GM11168 (cell line): ENCODE results near the gene TM9SF4.
"Not testable (repeated sequence)": the region's sequence is repeated elsewhere in the genome, so short reads cannot be mapped to it uniquely, and the experiment has no call there.

Source experiments
- in situ Hi-C: fragments of 300-500 bp; cut with MboI; formaldehyde crosslinking; loops from one replicate; pipeline ENCODE4 v1.12.0; 2022; ENCODE audit warnings: low sequenced_read_pairs; ENCODE audit not compliant: unreplicated experiment

TM9SF4 gene

GRCh38 chr20:32088759-32089158 is 20.8 kb upstream of the TM9SF4 start:
- in situ Hi-C loops: no loop called here

- in situ Hi-C loops: loop anchor here (10.0 kb wide), 2 partner anchors 65 to 265 kb away; no protein-coding TSS in a partner anchor
Observed at GRCh38 chr20:32089637-32090362, 19.7 kb upstream of the TM9SF4 start.

GRCh38 chr20:32091888-32092346 is 17.6 kb upstream of the TM9SF4 start:
- in situ Hi-C loops: loop anchor here (10.0 kb wide), 2 partner anchors 67 to 267 kb away; no protein-coding TSS in a partner anchor

DNA sequence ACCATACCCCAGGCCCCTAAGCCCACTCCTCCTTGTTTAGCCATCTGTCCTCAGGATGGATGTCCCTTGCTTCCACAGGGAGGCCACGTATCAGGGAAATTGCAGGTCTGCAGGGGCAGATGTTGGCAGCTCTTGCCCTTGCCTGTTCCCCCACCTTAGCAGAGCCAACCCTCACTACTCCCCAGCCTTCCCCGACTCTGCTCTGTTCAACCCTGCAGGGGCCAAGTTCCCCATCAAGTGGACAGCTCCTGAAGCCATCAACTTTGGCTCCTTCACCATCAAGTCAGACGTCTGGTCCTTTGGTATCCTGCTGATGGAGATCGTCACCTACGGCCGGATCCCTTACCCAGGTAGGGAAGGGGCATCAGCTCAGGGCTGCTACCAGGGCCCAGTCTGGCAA is 10.7 kb upstream of the TM9SF4 start:
- in situ Hi-C loops: loop anchor here (10.0 kb wide), 2 partner anchors 74 to 274 kb away; no protein-coding TSS in a partner anchor

DNA sequence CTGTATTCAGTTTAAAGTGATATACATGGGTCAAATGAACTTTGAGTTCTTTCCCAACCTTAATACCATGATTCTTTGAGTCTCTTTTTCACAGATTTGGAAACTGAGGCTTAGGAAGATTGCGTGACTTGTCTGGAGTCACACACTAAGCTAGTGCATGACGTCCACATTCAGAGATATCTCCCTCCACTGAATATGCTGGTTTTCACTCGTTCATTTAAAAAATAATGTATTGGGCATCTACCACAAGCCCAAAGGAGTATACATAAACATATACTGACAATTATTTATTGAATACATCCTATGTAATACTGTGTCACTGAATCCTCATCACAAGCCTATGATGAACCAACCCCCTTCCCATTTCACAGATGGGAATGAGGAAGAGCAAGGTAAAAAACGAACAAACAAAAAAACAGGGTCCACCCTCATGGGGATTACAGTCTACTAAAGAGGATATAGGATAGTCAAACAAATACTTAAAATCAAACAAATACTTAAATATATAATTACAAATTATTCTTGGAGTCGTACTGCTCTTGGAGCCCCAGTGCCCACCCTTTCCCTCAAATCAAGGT is 611 bp upstream of the TM9SF4 start:
- in situ Hi-C loops: no loop called here

GRCh38 chr20:32110173-32110704 is 725 bp downstream of the TM9SF4 start:
- in situ Hi-C loops: no loop called here

GRCh38 chr20:32110727-32111126 is 1.2 kb downstream of the TM9SF4 start:
- in situ Hi-C loops: no loop called here

- in situ Hi-C loops: no loop called here
Observed at GRCh38 chr20:32111156-32111686, 1.7 kb downstream of the TM9SF4 start.

DNA sequence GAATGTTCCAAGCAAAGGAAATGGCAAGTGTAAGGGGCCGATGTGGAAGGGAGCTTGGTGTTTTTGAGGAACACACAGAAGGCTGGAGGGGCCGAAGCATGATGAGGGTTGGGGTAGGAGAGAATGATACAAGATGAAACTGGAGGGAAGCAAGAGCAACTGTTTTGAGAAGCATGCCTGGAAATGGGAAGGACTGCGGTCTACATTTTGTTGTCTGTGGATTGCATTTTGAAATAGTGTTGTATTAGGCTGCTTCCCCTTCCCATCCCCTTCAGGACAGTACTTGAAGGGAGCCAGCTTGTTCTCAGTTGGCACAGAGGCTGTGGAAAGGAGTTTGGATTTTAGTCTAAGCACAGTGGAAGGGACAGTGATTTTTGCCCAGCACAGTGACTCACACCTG is 2.2 kb downstream of the TM9SF4 start:
- in situ Hi-C loops: no loop called here

GRCh38 chr20:32112841-32113240 is 3.3 kb downstream of the TM9SF4 start:
- in situ Hi-C loops: no loop called here

DNA sequence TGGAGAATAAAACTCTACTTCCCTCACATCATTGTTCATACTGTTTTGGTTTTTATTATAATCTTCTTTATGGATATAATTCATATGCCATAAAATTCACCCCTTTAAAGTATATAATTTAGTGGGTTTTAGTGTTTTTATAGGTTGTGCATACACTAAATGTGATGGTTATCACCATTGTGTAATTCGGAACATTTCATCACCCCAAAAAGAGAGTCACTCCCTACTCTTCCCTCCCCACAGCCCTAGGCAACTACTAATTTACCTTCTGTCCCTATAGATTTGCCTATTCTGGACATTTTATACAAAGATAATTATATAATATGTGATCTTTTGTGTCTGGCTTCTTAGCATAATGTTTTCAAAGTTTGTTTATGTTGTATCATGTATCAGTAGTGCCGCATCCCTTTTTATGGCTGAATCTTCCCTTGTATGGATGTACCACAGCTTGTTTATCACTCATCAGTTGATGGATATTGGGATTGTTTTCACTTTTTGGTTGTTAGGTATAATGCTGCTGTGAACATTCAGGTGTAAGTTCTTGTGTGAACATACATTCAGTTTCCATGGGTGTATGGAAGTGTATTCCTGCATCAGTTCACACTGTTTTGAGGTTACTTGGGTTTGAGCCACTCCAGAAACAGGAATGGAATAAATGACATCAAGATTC is 4.2 kb downstream of the TM9SF4 start:
- in situ Hi-C loops: no loop called here

DNA sequence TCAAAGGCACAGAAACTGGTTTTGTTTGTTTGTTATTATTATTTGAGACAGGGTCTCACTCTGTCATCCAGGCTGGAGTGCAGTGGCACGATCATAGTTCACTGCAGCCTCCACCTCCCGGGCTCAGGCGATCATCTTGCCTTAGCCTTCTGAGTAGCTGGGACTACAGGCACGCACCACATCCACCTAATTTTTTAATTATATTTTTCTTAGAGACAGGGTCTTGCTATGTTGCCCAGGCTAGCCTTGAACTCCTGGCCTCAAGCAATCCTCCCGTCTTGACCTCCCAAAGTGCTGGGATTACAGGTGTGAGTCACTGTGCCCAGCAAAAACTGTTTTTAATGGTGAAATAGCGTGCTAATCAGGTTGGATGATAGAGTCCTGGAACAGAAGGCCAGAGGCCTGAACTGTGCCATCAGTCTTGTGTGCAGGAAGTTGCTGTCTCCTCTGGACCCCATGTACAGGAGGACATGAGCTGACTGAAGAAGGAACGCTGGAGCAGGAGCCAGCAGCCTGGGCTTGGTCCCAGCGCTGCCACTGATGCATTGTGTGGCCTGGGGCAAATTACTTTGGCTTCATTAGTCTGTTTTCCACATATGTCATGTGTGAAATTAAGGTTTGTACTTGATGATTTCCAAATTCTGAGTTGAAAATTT is 4.9 kb downstream of the TM9SF4 start:
- in situ Hi-C loops: no loop called here

GRCh38 chr20:32115211-32115767 is 5.8 kb downstream of the TM9SF4 start:
- in situ Hi-C loops: no loop called here

GRCh38 chr20:32116079-32116521 is 6.6 kb downstream of the TM9SF4 start:
- in situ Hi-C loops: no loop called here

DNA sequence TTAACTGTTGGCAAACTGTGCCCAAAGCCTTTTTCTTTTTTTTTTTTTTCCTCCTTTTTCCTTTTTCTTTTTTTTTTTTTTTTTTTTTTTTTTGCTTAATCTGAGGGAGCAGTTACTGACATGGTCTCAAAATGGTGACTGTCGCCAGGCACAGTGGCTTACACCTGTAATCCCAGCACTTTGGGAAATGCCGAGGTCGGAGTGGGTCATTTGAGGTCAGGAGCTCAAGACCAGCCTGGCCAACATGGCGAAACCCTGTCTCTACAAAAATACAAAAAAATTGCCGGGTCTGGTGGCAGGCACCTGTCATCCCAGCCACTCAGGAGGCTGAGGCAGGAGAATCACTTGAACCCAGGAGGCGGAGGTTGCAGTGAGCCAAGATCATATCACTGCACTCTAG is 7.3 kb downstream of the TM9SF4 start:
- in situ Hi-C loops: not testable (repeated sequence)

DNA sequence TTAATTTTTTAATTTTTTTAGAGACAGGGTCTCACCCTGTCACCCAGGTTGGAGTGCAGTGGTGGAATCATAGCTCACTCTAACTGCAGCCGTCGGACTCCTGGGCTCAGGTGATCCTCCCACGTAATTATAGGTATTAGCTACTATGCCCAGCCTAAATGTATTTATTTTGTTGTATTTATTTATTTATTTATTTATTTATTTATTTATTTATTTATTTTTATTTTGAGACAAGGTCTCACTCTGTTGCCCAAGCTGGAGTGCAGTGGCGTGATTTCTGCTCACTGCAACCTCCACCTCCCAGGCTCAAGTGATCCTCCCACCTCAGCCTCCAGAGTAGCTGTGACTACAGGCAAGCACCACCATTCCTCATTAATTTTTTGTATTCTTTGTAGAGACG is 8.9 kb downstream of the TM9SF4 start:
- in situ Hi-C loops: not testable (repeated sequence)

DNA sequence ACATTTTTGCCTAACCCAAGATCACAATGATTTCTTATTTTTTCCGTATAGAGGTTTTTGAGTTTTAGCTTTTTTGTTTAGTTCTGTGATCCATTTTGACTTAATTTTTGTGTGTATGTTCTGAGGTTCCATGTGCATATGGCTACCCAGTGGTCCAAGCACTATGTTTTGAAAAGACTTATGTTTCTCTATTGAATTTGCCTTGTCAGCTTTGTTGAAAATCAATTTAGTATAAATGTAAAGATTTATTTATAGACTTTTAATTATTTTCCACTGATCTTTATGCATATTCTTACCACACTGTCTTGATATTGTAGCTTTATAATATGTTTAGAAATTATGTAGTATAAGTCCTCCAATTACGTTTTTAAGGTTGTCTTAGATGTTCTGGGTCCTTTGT is 10.2 kb downstream of the TM9SF4 start:
- in situ Hi-C loops: no loop called here

DNA sequence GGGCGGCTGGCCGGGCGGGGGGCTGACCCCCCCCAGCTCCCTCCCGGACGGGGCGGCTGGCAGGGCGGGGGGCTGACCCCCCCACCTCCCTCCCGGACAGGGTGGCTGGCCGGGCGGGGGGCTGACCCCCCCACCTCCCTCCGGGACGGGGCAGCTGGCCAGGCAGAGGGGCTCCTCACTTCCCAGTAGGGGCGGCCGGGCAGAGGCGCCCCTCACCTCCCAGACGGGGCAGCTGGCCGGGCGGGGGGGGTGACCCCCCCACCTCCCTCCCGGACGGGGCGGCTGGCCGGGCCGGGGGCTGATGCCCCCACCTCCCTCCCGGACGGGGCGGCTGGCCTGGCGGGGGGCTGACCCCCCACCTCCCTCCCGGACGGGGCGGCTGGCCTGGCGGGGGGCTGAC is 12.4 kb downstream of the TM9SF4 start:
- in situ Hi-C loops: not testable (repeated sequence)

DNA sequence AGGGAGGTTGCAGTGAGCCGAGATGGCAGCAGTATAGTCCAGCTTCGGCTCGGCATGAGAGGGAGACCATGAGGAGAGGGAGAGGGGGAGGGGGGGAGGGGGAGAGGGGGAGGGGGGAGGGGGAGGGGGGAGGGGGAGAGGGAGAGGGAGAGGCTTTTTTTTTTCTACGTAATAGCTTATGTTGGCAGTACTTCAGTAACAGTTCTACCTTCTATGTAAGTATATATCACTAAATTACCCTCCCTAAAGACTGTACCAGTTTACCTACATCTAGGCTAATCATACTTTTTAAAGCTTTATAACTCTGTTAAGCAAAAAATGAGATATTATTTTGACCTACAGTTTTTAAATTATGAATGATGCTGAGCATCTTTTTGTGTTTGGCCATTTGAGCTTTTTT is 13.6 kb downstream of the TM9SF4 start:
- in situ Hi-C loops: no loop called here

- in situ Hi-C loops: no loop called here
Observed at GRCh38 chr20:32124916-32125454, 15.5 kb downstream of the TM9SF4 start.
